Mononuclear cell (primary cell): ENCODE measurements around the gene GINS3. TPM values are rescaled to one million over a fixed set of nuclear protein-coding genes. Genes with fewer than 3 reads are reported as not detected.

Experiments used
- H3K27me3 ChIP-seq: 2 replicates; pipeline ENCODE4 v1.6.0; 2011; ENCODE audit warnings: low read length, control low read depth; ENCODE audit not compliant: insufficient read depth
- H3K4me1 ChIP-seq: 2 replicates; pipeline ENCODE4 v1.5.1; 2011; ENCODE audit warnings: mild to moderate bottlenecking, low read length, control low read depth; ENCODE audit not compliant: insufficient read depth
- H3K4me3 ChIP-seq: 2 replicates; pipeline ENCODE4 v1.5.1; 2011; ENCODE audit warnings: mild to moderate bottlenecking, low read length, moderate library complexity
- H3K9me3 ChIP-seq: 2 replicates; pipeline ENCODE4 v1.5.1; 2011; ENCODE audit warnings: low read depth, mild to moderate bottlenecking, control low read depth, low read length
- total RNA-seq: library from RNA; depleted of rRNA; stranded (reverse); fragments of >200 nt; gene quantifications from one replicate; pipeline ENCODE4 v1.2.3, GENCODE V29; 2012

Gene GINS3
- total RNA-seq, 1 donor, result 0.73 TPM

GRCh38 chr16:58426966-58427365 is 34.7 kb downstream of the GINS3 start:
- no peaks in the 10 kb centered on the region for H3K9me3 ChIP-seq
- H3K27me3 ChIP-seq, result peaks cover 7% of the 10 kb centered on the region
- peaks cover 22% of the 10 kb centered on the region for H3K4me1 ChIP-seq
- H3K4me3 ChIP-seq, result no peak overlapping the region

- Histone ChIP-seq H3K27me3 (no peaks in the 10 kb centered on the region), H3K4me3 (no peak overlapping the region), H3K4me1 (peaks cover 22% of the 10 kb centered on the region), H3K9me3 (no peaks in the 10 kb centered on the region)
Measured at GRCh38 chr16:58428621-58429542, 36.6 kb downstream of the GINS3 start.

- H3K4me3 ChIP-seq, result no peak overlapping the region
- H3K4me1 ChIP-seq, result peaks cover 15% of the 10 kb centered on the region
- H3K27me3 ChIP-seq, result no peaks in the 10 kb centered on the region
- H3K9me3 ChIP-seq, result no peaks in the 10 kb centered on the region
Measured at GRCh38 chr16:58430718-58431117, 38.4 kb downstream of the GINS3 start.

- Histone ChIP-seq H3K9me3 (no peaks in the 10 kb centered on the region), H3K27me3 (no peaks in the 10 kb centered on the region), H3K4me3 (no peak overlapping the region), H3K4me1 (no peaks in the 10 kb centered on the region)
Measured at GRCh38 chr16:58433569-58433951, 41.3 kb downstream of the GINS3 start.

GRCh38 chr16:58435779-58436178 is 43.5 kb downstream of the GINS3 start:
- H3K27me3 ChIP-seq, result no peaks in the 10 kb centered on the region
- H3K4me1 ChIP-seq, result no peaks in the 10 kb centered on the region
- no peaks in the 10 kb centered on the region for H3K9me3 ChIP-seq
- H3K4me3 ChIP-seq, result no peak overlapping the region

GRCh38 chr16:58440131-58440530 is 47.9 kb downstream of the GINS3 start:
- H3K4me3 ChIP-seq, result no peak overlapping the region
- H3K9me3 ChIP-seq, result no peaks in the 10 kb centered on the region
- no peaks in the 10 kb centered on the region for H3K4me1 ChIP-seq
- H3K27me3 ChIP-seq, result peaks cover 10% of the 10 kb centered on the region

- Histone ChIP-seq H3K27me3 (peaks cover 10% of the 10 kb centered on the region), H3K4me1 (no peaks in the 10 kb centered on the region), H3K9me3 (no peaks in the 10 kb centered on the region), H3K4me3 (no peak overlapping the region)
Measured at GRCh38 chr16:58442547-58442946, 50.3 kb downstream of the GINS3 start.

GRCh38 chr16:58443783-58444182 is 51.5 kb downstream of the GINS3 start:
- no peak overlapping the region for H3K4me3 ChIP-seq
- H3K4me1 ChIP-seq, result no peaks in the 10 kb centered on the region
- no peaks in the 10 kb centered on the region for H3K9me3 ChIP-seq
- H3K27me3 ChIP-seq, result peaks cover 10% of the 10 kb centered on the region

GRCh38 chr16:58444265-58444664 is 52.0 kb downstream of the GINS3 start:
- H3K4me1 ChIP-seq, result no peaks in the 10 kb centered on the region
- peaks cover 10% of the 10 kb centered on the region for H3K27me3 ChIP-seq
- no peak overlapping the region for H3K4me3 ChIP-seq
- H3K9me3 ChIP-seq, result no peaks in the 10 kb centered on the region

- no peaks in the 10 kb centered on the region for H3K9me3 ChIP-seq
- H3K4me1 ChIP-seq, result no peaks in the 10 kb centered on the region
- H3K4me3 ChIP-seq, result no peak overlapping the region
- H3K27me3 ChIP-seq, result peaks cover 5% of the 10 kb centered on the region
Measured at GRCh38 chr16:58448890-58449289, 56.6 kb downstream of the GINS3 start.

- H3K4me1 ChIP-seq, result no peaks in the 10 kb centered on the region
- H3K4me3 ChIP-seq, result no peak overlapping the region
- H3K27me3 ChIP-seq, result peaks cover 3% of the 10 kb centered on the region
- H3K9me3 ChIP-seq, result no peaks in the 10 kb centered on the region
Measured at GRCh38 chr16:58449306-58449705, 57.0 kb downstream of the GINS3 start.

GRCh38 chr16:58449768-58450167 is 57.5 kb downstream of the GINS3 start:
- H3K4me1 ChIP-seq, result no peaks in the 10 kb centered on the region
- no peak overlapping the region for H3K4me3 ChIP-seq
- no peaks in the 10 kb centered on the region for H3K27me3 ChIP-seq
- no peaks in the 10 kb centered on the region for H3K9me3 ChIP-seq

GRCh38 chr16:58450590-58450989 is 58.3 kb downstream of the GINS3 start:
- no peak overlapping the region for H3K4me3 ChIP-seq
- no peaks in the 10 kb centered on the region for H3K9me3 ChIP-seq
- no peaks in the 10 kb centered on the region for H3K4me1 ChIP-seq
- no peaks in the 10 kb centered on the region for H3K27me3 ChIP-seq

GRCh38 chr16:58451265-58451689 is 59.0 kb downstream of the GINS3 start:
- no peaks in the 10 kb centered on the region for H3K4me1 ChIP-seq
- H3K9me3 ChIP-seq, result no peaks in the 10 kb centered on the region
- H3K27me3 ChIP-seq, result no peaks in the 10 kb centered on the region
- H3K4me3 ChIP-seq, result no peak overlapping the region

GRCh38 chr16:58451945-58452401 is 59.7 kb downstream of the GINS3 start:
- H3K27me3 ChIP-seq, result no peaks in the 10 kb centered on the region
- H3K4me3 ChIP-seq, result no peak overlapping the region
- no peaks in the 10 kb centered on the region for H3K9me3 ChIP-seq
- H3K4me1 ChIP-seq, result no peaks in the 10 kb centered on the region

- Histone ChIP-seq H3K4me1 (no peaks in the 10 kb centered on the region), H3K9me3 (no peaks in the 10 kb centered on the region), H3K27me3 (no peaks in the 10 kb centered on the region)
Measured at GRCh38 chr16:58452640-58453039, 60.4 kb downstream of the GINS3 start.

More at GRCh38 chr16:58452640-58453039, 60.4 kb downstream of the GINS3 start:
- no peak overlapping the region for H3K4me3 ChIP-seq
